SU-DHL-6 (cell line): ENCODE results near the gene PDLIM7.
"Not testable (repeated sequence)": the region's sequence is repeated elsewhere in the genome, so short reads cannot be mapped to it uniquely, and the experiment has no call there.

Experiments
- H2AFZ ChIP-seq: fragments of 200-600 bp; sonication (generic); 2 replicates; pipeline ENCODE4 v1.6.1; 2014; ENCODE audit warnings: low read depth, mild to moderate bottlenecking, moderate library complexity, mixed read lengths, antibody characterized with exemption, low read length; ENCODE audit not compliant: severe bottlenecking
- H3F3A ChIP-seq: fragments of 200-600 bp; shearing (Covaris generic); 2 replicates; pipeline ENCODE4 v1.6.0; 2016; ENCODE audit warnings: antibody characterized with exemption, mild to moderate bottlenecking; ENCODE audit not compliant: insufficient read depth
- H3K27ac ChIP-seq: fragments of 200-600 bp; sonication (generic); 2 replicates; pipeline ENCODE4 v1.5.1; 2016; ENCODE audit warnings: low read depth, mild to moderate bottlenecking, low read length, moderate library complexity, mixed read lengths
- H3K27me3 ChIP-seq: fragments of 200-600 bp; sonication (generic), shearing (Covaris generic); 2 replicates; pipeline ENCODE4 v1.6.0; 2014; ENCODE audit warnings: mild to moderate bottlenecking, low read length
- H3K36me3 ChIP-seq: fragments of 200-600 bp; sonication (generic); 2 replicates; pipeline ENCODE4 v1.6.1; 2014; ENCODE audit warnings: mild to moderate bottlenecking, low read length, mixed read lengths
- H3K4me2 ChIP-seq: fragments of 300-600, 200-600 bp; shearing (Covaris generic), sonication (generic); 2 replicates; pipeline ENCODE4 v1.6.0; 2014; ENCODE audit warnings: low read length, low read depth, mild to moderate bottlenecking; ENCODE audit not compliant: poor library complexity, severe bottlenecking
- H3K4me3 ChIP-seq: fragments of 200-600 bp; sonication (generic); 2 replicates; pipeline ENCODE4 v1.5.1; 2014; ENCODE audit warnings: antibody characterized with exemption, low read length, mild to moderate bottlenecking, mixed read lengths; ENCODE audit not compliant: insufficient read depth, poor library complexity, severe bottlenecking
- H3K79me2 ChIP-seq: fragments of 200-600 bp; sonication (generic); 2 replicates; pipeline ENCODE4 v1.6.1; 2014; ENCODE audit warnings: mild to moderate bottlenecking, low read length, moderate library complexity; ENCODE audit not compliant: insufficient read depth
- H3K9ac ChIP-seq: fragments of 200-600 bp; sonication (generic); 2 replicates; pipeline ENCODE4 v1.7.0; 2014; ENCODE audit warnings: mild to moderate bottlenecking, low read length
- H3K9me2 ChIP-seq: fragments of 200-600 bp; sonication (generic); replicated peaks from 2 replicates; pipeline ENCODE4 v1.6.1; 2014; ENCODE audit warnings: low read length; ENCODE audit not compliant: insufficient read depth
- H3K9me3 ChIP-seq: fragments of 200-600 bp; sonication (generic); 2 replicates; pipeline ENCODE4 v1.6.1; 2014; ENCODE audit warnings: low read length, mixed read lengths; ENCODE audit not compliant: insufficient read depth
- H4K20me1 ChIP-seq: fragments of 200-600 bp; sonication (generic); 2 replicates; pipeline ENCODE4 v1.6.1; 2014; ENCODE audit warnings: low read depth, mild to moderate bottlenecking, antibody characterized with exemption, low read length, moderate library complexity, mixed read lengths
- EZH2phosphoT487 ChIP-seq: fragments of 200-600 bp; sonication (generic), shearing (Covaris generic); conservative IDR thresholded peaks from 2 replicates; pipeline ENCODE4 v1.6.1; 2018; ENCODE audit warnings: mild to moderate bottlenecking, antibody characterized with exemption, low read length, moderate library complexity, mixed read lengths
- TF ChIP-seq, protein P1 (sequence below): fragments of 200-600 bp; sonication (generic); IDR thresholded peaks from one replicate; pipeline ENCODE4 v1.5.1; 2017; ENCODE audit warnings: antibody characterized with exemption, mild to moderate bottlenecking, low read length, moderate library complexity; ENCODE audit not compliant: insufficient read depth, poor library complexity, severe bottlenecking

PDLIM7 gene

DNA sequence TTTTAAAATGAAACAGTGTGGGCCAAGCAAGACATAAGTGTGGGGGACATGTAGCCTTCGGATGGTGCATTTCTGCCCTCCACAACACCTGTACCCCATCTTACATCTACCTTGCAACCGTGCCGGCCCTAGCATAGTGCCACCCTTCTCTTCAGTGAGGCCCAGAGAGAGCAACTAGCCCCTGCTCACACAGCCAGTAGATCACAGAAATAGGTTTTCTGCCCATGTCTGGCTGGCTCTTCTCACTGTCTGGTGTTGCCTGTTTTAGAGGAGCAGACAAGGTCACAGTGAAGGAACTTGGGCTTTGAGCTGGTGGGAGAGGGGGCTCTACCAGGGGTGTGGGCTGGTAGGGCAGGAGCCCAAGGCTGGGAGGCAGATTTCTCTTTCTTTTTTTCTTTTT lies 11.1 kb downstream of the PDLIM7 start:
- Histone ChIP-seq H3K9me2 (no peaks in the 10 kb centered on the region), H2AFZ (no peak overlapping the region), H3K79me2 (no peaks in the 10 kb centered on the region), H3K27me3 (no peaks in the 10 kb centered on the region), H3K4me2 (no peak overlapping the region), H4K20me1 (no peaks in the 10 kb centered on the region), H3K9me3 (no peaks in the 10 kb centered on the region), H3K4me3 (no peak overlapping the region), H3F3A (no peaks in the 10 kb centered on the region), H3K36me3 (no peaks in the 10 kb centered on the region), H3K9ac (no peak overlapping the region), H3K27ac (no peak overlapping the region)
- TF ChIP-seq EZH2phosphoT487: no peak
- TF ChIP-seq, protein P1, sequence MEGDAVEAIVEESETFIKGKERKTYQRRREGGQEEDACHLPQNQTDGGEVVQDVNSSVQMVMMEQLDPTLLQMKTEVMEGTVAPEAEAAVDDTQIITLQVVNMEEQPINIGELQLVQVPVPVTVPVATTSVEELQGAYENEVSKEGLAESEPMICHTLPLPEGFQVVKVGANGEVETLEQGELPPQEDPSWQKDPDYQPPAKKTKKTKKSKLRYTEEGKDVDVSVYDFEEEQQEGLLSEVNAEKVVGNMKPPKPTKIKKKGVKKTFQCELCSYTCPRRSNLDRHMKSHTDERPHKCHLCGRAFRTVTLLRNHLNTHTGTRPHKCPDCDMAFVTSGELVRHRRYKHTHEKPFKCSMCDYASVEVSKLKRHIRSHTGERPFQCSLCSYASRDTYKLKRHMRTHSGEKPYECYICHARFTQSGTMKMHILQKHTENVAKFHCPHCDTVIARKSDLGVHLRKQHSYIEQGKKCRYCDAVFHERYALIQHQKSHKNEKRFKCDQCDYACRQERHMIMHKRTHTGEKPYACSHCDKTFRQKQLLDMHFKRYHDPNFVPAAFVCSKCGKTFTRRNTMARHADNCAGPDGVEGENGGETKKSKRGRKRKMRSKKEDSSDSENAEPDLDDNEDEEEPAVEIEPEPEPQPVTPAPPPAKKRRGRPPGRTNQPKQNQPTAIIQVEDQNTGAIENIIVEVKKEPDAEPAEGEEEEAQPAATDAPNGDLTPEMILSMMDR: no peak

DNA sequence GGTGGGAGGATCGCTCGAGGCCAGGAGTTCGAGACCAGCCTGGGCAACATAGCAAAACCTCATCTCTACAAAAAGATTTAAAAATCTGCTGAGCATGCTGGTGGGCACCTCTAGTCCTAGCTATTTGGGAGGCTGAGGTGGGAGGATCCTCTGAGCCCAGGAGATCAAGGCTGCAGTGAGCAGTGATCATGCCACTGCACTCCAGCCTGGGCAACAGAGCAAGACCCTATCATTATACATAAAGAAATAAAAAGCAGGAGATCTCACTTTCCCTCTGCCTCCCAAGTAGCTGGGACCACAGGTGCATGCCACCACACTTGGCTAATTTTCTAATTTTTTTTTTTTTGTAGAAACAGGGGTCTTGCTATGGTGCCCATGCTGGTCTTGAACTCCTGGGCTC lies 11.7 kb downstream of the PDLIM7 start:
- not testable (repeated sequence) for H3K27ac ChIP-seq, H3K36me3 ChIP-seq

DNA sequence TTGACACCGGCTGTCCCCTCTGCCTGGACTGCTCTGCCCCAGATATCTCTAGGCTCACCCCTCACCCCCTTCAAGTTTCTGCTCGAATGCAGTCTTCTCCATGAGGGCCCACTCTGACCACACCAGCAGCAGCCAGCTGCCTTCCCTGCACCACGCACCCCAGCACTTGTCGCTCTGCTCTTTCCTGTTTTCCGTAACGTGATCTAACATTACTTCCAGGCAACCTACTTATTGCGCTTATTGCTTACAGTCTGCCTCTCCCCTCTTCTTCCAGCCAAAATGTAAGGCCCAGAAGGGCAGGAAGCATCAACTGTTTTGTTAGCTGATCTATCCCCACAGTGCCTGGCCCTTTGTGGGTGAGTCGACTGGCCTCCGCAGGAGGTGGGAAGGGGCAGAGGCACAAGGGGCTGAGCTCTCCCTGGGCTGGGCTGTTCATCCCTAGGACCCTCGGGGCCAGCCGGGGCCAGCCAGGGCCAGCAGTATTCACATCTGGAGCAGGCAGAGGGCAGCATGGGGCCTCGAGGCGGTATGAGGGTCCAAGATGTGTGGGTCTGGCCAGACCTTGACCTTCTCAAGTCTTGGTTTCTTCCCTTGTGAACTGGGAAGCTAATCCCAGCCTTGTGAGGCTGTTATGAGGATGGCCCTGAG lies 12.4 kb downstream of the PDLIM7 start:
- Histone ChIP-seq H4K20me1 (no peaks in the 10 kb centered on the region), H3K4me2 (no peak overlapping the region), H3K4me3 (no peak overlapping the region), H3F3A (no peaks in the 10 kb centered on the region), H3K79me2 (no peaks in the 10 kb centered on the region), H3K27me3 (no peaks in the 10 kb centered on the region), H3K9me2 (no peaks in the 10 kb centered on the region), H2AFZ (no peak overlapping the region), H3K36me3 (no peaks in the 10 kb centered on the region), H3K9me3 (no peaks in the 10 kb centered on the region), H3K9ac (no peak overlapping the region), H3K27ac (no peak overlapping the region)
- no peak for TF ChIP-seq EZH2phosphoT487
- TF ChIP-seq, protein P1: no peak

More for the DNA sequence above, 11.7 kb downstream of the PDLIM7 start:
- not testable (repeated sequence) for H2AFZ ChIP-seq, H3K9ac ChIP-seq, H3K79me2 ChIP-seq, H3F3A ChIP-seq, H3K4me2 ChIP-seq, H3K4me3 ChIP-seq, H3K27me3 ChIP-seq, H3K9me3 ChIP-seq, H3K9me2 ChIP-seq, H4K20me1 ChIP-seq

DNA sequence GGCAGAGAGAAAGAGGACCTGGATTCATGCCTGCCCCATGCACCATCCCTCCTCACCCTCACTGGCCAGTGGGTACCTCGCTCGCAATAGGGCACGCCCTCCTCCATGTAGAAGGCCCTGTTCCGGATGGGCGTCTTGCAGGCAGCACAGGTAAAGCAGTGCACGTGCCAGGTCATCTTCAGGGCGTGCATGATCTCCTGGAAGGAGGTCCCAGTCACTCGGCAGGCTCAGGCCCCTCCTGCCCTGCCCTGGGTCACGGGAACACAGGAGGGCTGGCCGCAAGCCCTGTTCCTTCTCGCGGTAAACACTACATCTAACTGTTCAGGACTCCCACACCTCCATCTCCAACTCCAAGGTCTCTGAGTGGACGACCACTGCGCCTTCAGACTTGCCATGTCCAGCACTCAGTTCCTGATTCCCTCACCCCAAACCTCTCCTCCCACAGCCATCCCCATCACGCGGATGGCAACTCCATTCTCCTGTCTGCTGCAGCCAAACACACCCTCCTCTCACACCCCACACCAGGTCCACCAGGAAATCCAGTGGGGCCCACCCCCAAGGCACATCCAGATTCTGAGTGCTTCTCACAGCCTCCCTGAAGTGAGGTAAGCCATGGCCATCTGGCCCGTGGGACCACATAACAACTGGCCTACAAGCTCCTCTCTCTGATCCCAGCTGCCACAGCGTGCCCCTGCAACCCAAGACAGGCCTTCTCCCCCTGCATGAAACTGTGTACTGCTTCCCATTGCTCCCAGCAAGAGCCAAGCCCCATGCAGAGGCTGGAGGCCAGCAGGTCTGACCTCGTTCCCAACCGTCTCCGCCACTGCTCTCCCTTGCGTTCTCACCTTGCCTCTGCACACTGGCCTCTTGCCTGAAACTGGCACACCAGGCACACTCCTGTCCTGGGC lies 13.2 kb downstream of the PDLIM7 start:
- no peaks in the 10 kb centered on the region for H3K36me3 ChIP-seq
- no peaks in the 10 kb centered on the region for H3K27me3 ChIP-seq
- H3K9me3 ChIP-seq: no peaks in the 10 kb centered on the region
- no peaks in the 10 kb centered on the region for H3K79me2 ChIP-seq
- H3K4me2 ChIP-seq: no peak overlapping the region
- H3K9me2 ChIP-seq: no peaks in the 10 kb centered on the region
- no peaks in the 10 kb centered on the region for H4K20me1 ChIP-seq
- no peak overlapping the region for H3K27ac ChIP-seq
- no peak for TF ChIP-seq EZH2phosphoT487
- TF ChIP-seq, protein P1: no peak
- no peak overlapping the region for H3K9ac ChIP-seq
- H3F3A ChIP-seq: no peaks in the 10 kb centered on the region
- no peak overlapping the region for H3K4me3 ChIP-seq
- no peak overlapping the region for H2AFZ ChIP-seq
